Activated effector memory CD4-positive, alpha-beta T cell treated with anti-CD3 and anti-CD28 coated beads, Interleukin-2, amount 50 U/mL, for 16 hours (primary cell): ENCODE measurements around the gene C22orf31.

ENCODE experiments used
- DNase-seq: peaks from one replicate; pipeline ENCODE4 v3.0.0-alpha.2; 2020

C22orf31 gene

GRCh38 chr22:29023172-29023796 is 38.3 kb downstream of the C22orf31 start:
- DNase-seq: no peak

- no peak for DNase-seq
Measured at GRCh38 chr22:29022101-29022817, 39.4 kb downstream of the C22orf31 start.

- DNase-seq: no peak
Measured at GRCh38 chr22:29018293-29019189, 43.1 kb downstream of the C22orf31 start.

GRCh38 chr22:29016067-29016938 is 45.3 kb downstream of the C22orf31 start:
- DNase-seq: no peak

- DNase-seq: no peak
Measured at GRCh38 chr22:29014773-29015172, 46.9 kb downstream of the C22orf31 start.

GRCh38 chr22:29014293-29014692 is 47.3 kb downstream of the C22orf31 start:
- DNase-seq: no peak

GRCh38 chr22:29012952-29013351 is 48.7 kb downstream of the C22orf31 start:
- no peak for DNase-seq

GRCh38 chr22:29012101-29012433 is 49.6 kb downstream of the C22orf31 start:
- DNase-seq: no peak

GRCh38 chr22:29011240-29012100 is 50.2 kb downstream of the C22orf31 start:
- DNase-seq: no peak

- DNase-seq: no peak
Measured at GRCh38 chr22:29009148-29009547, 52.5 kb downstream of the C22orf31 start.
